H1 (cell line): ENCODE results near the gene GNAL. TPM values are rescaled to one million over a fixed set of nuclear protein-coding genes. Genes with fewer than 3 reads are reported as not detected.

Experiments used
- CTCF ChIA-PET: fragments of 300-600 bp; sonication (Branson Sonifier 250); formaldehyde crosslinking; loops from one replicate; lab custom pipeline; 2021; ENCODE audit not compliant: partially characterized antibody; lab: Charles Lee
- POLR2A ChIA-PET: fragments of 300-600 bp; sonication (Branson Sonifier 250); formaldehyde crosslinking; loops from one replicate; lab custom pipeline; 2021; ENCODE audit warnings: inconsistent platforms; ENCODE audit not compliant: partially characterized antibody; lab: Charles Lee
- DNase-seq, 2 experiments: peaks; one replicate each; pipeline versions ENCODE4 v3.0.0 to v3.0.0-alpha.2; 2010 to 2022; ENCODE audit warnings: low spot score in 2 of 2, low read depth in 1 of 2, mixed read lengths in 1 of 2
- FAIRE-seq: peaks from 2 replicates; lab custom pipeline; 2011; peaks lifted over from hg19 to GRCh38; lab: Jason Lieb, UNC
- H2AFZ ChIP-seq: 2 replicates; pipeline ENCODE4 v1.8.1; 2012; ENCODE audit warnings: low read length, inconsistent platforms
- H2AK5ac ChIP-seq: 2 replicates; pipeline ENCODE4 v1.6.1; 2013; ENCODE audit warnings: low read depth, low read length
- H2BK120ac ChIP-seq: replicated peaks from 2 replicates; pipeline ENCODE3; 2013; ENCODE audit warnings: low read depth, low read length, inconsistent platforms
- H2BK12ac ChIP-seq: 2 replicates; pipeline ENCODE4 v1.6.1; 2013; ENCODE audit warnings: low read depth, low read length
- H2BK15ac ChIP-seq: 2 replicates; pipeline ENCODE4 v1.6.1; 2013; ENCODE audit warnings: low read length
- H2BK20ac ChIP-seq: 2 replicates; pipeline ENCODE4 v1.6.1; 2013; ENCODE audit warnings: low read length
- H2BK5ac ChIP-seq: 2 replicates; pipeline ENCODE4 v1.6.1; 2013; ENCODE audit warnings: low read depth, low read length
- H3K14ac ChIP-seq: 2 replicates; pipeline ENCODE4 v1.6.1; 2013; ENCODE audit warnings: inconsistent platforms; ENCODE audit not compliant: insufficient read length
- H3K18ac ChIP-seq: 2 replicates; pipeline ENCODE4 v1.6.1; 2013; ENCODE audit warnings: low read length; ENCODE audit errors: extremely low read depth
- H3K23ac ChIP-seq: 2 replicates; pipeline ENCODE4 v1.6.1; 2013; ENCODE audit warnings: inconsistent platforms; ENCODE audit not compliant: insufficient read length
- H3K23me2 ChIP-seq: 2 replicates; pipeline ENCODE4 v1.6.1; 2013; ENCODE audit warnings: low read depth, low read length
- H3K27ac ChIP-seq: 2 replicates; pipeline ENCODE4 v1.6.1; 2011; ENCODE audit warnings: low read depth, low read length, inconsistent platforms
- H3K27me3 ChIP-seq, 4 experiments: replicated peaks in 1 of 4; 1 replicate in 1 of 4; 2 replicates in 3 of 4; pipeline versions ENCODE4 v1.6.1 to v1.8.1; 2011 to 2013; ENCODE audit warnings: low read length in 3 of 4, mild to moderate bottlenecking in 3 of 4, inconsistent platforms in 2 of 4, mixed read lengths in 2 of 4, moderate library complexity in 1 of 4; ENCODE audit not compliant: control insufficient read depth in 3 of 4, insufficient read depth in 3 of 4; ENCODE audit errors: extremely low read depth in 1 of 4
- H3K36me3 ChIP-seq, 4 experiments: 2 replicates each; pipeline versions ENCODE4 v1.6.1 to v1.8.1; 2011 to 2013; ENCODE audit warnings: mild to moderate bottlenecking in 4 of 4, low read length in 3 of 4, moderate library complexity in 2 of 4, control low read depth in 1 of 4, inconsistent platforms in 1 of 4; ENCODE audit not compliant: insufficient read depth in 4 of 4, control insufficient read depth in 2 of 4
- H3K4ac ChIP-seq: replicated peaks from 2 replicates; pipeline ENCODE3; 2013; ENCODE audit warnings: low read length, low read depth, mixed read lengths, inconsistent platforms; ENCODE audit not compliant: insufficient read length
- H3K4me1 ChIP-seq, 4 experiments: replicated peaks in 1 of 4; 1 replicate in 1 of 4; 2 replicates in 3 of 4; pipeline versions ENCODE4 v1.6.1 to v1.8.1; 2011 to 2013; ENCODE audit warnings: low read length in 3 of 4, inconsistent platforms in 2 of 4, mixed read lengths in 1 of 4; ENCODE audit not compliant: insufficient read depth in 4 of 4, control insufficient read depth in 3 of 4
- H3K4me2 ChIP-seq, 2 experiments: 2 replicates each; pipeline versions ENCODE4 v1.6.1 to v1.8.1; 2011 to 2013; ENCODE audit warnings: low read depth in 2 of 2, low read length in 2 of 2, control low read depth in 1 of 2, inconsistent platforms in 1 of 2, mild to moderate bottlenecking in 1 of 2; ENCODE audit not compliant: insufficient read depth in 1 of 2
- H3K4me3 ChIP-seq, 4 experiments: fragments of 200-600, 300-600 bp in 1 of 4; sonication (generic), shearing (Covaris generic), sonication (Bioruptor Twin) in 1 of 4; 2 replicates each; pipeline versions ENCODE4 v1.5.1 to v1.8.1; 2011 to 2016; ENCODE audit warnings: low read length in 4 of 4, low read depth in 3 of 4, control low read depth in 2 of 4, inconsistent platforms in 2 of 4, mild to moderate bottlenecking in 2 of 4, mixed read lengths in 1 of 4, moderate library complexity in 1 of 4; ENCODE audit not compliant: insufficient read depth in 2 of 4; ENCODE audit errors: extremely low read depth in 1 of 4
- H3K56ac ChIP-seq: replicated peaks from 2 replicates; pipeline ENCODE3; 2013; ENCODE audit warnings: low read depth, mild to moderate bottlenecking, mixed read lengths, low read length, inconsistent platforms; ENCODE audit not compliant: insufficient read length
- H3K79me1 ChIP-seq: 2 replicates; pipeline ENCODE4 v1.6.1; 2013; ENCODE audit warnings: low read depth, low read length, control low read depth
- H3K79me2 ChIP-seq, 2 experiments: 2 replicates each; pipeline versions ENCODE4 v1.6.1 to v1.8.1; 2012 to 2013; ENCODE audit warnings: low read length in 2 of 2, mild to moderate bottlenecking in 2 of 2, inconsistent platforms in 1 of 2; ENCODE audit not compliant: insufficient read depth in 2 of 2, control insufficient read depth in 1 of 2
- H3K9ac ChIP-seq, 4 experiments: replicated peaks in 1 of 4; 1 replicate in 1 of 4; 2 replicates in 3 of 4; pipeline versions ENCODE4 v1.6.1 to v1.8.1; 2011 to 2013; ENCODE audit warnings: low read depth in 3 of 4, low read length in 3 of 4, control low read depth in 2 of 4, mild to moderate bottlenecking in 2 of 4, moderate library complexity in 2 of 4, inconsistent platforms in 1 of 4; ENCODE audit errors: extremely low read depth in 1 of 4
- H3K9me3 ChIP-seq, 2 experiments: 2 replicates each; pipeline versions ENCODE4 v1.6.1 to v1.8.1; 2012 to 2013; ENCODE audit warnings: mild to moderate bottlenecking in 2 of 2, moderate library complexity in 2 of 2, control low read depth in 1 of 2, inconsistent platforms in 1 of 2, low read depth in 1 of 2, low read length in 1 of 2, mixed read lengths in 1 of 2; ENCODE audit not compliant: insufficient read depth in 2 of 2
- H4K20me1 ChIP-seq, 2 experiments: replicated peaks in 1 of 2; 2 replicates each; pipeline versions ENCODE3 to v1.8.1; 2011 to 2013; ENCODE audit warnings: inconsistent platforms in 2 of 2, low read length in 2 of 2, mild to moderate bottlenecking in 1 of 2; ENCODE audit not compliant: insufficient read depth in 2 of 2, control insufficient read depth in 1 of 2
- H4K5ac ChIP-seq: 2 replicates; pipeline ENCODE4 v1.6.1; 2013; ENCODE audit warnings: low read length, low read depth, mixed read lengths, inconsistent platforms; ENCODE audit not compliant: insufficient read length
- H4K8ac ChIP-seq: 2 replicates; pipeline ENCODE4 v1.8.0; 2013; ENCODE audit warnings: mild to moderate bottlenecking, moderate library complexity, low read length, inconsistent platforms; ENCODE audit not compliant: insufficient read depth; ENCODE audit errors: extremely low read depth
- H4K91ac ChIP-seq: replicated peaks from 2 replicates; pipeline ENCODE3; 2013; ENCODE audit warnings: low read length, mixed read lengths, inconsistent platforms; ENCODE audit not compliant: insufficient read length
- CHD2 ChIP-seq: IDR thresholded peaks from 2 replicates; pipeline ENCODE4 v1.6.1; 2012; ENCODE audit warnings: low read length, improper control_type of control experiment
- CTBP2 ChIP-seq: IDR thresholded peaks from 2 replicates; pipeline ENCODE4 v1.7.0; 2011; ENCODE audit warnings: borderline replicate concordance, mild to moderate bottlenecking, moderate library complexity, mixed read lengths, low read length; ENCODE audit not compliant: insufficient read depth, insufficient read length
- EP300 ChIP-seq, 2 experiments: IDR thresholded peaks; 1 replicate in 1 of 2; 2 replicates in 1 of 2; pipeline ENCODE4 v1.6.1; 2011 to 2012; ENCODE audit warnings: low read depth in 2 of 2, low read length in 2 of 2, mild to moderate bottlenecking in 2 of 2, borderline replicate concordance in 1 of 2, inconsistent platforms in 1 of 2, moderate library complexity in 1 of 2
- KDM1A ChIP-seq: fragments of 200-600, 300-600 bp; sonication (generic); IDR thresholded peaks from 2 replicates; pipeline ENCODE4 v1.7.1; 2016; ENCODE audit warnings: mild to moderate bottlenecking, low read length, borderline replicate concordance
- SP4 ChIP-seq: IDR thresholded peaks from 2 replicates; pipeline ENCODE4 v1.6.1; 2012; ENCODE audit warnings: low read length, inconsistent platforms
- TAF1 ChIP-seq: IDR thresholded peaks from 2 replicates; pipeline ENCODE4 v1.6.1; 2011; ENCODE audit warnings: mild to moderate bottlenecking, low read depth, low read length
- TBP ChIP-seq: IDR thresholded peaks from 2 replicates; pipeline ENCODE4 v1.6.1; 2011; ENCODE audit warnings: low read depth, low read length, improper control_type of control experiment
- WGBS, 2 experiments: shearing (Covaris generic) in 1 of 2; methylation state at CpG; one replicate each; pipeline versions ENCODE4 v1.1.6 to v1.1.7; 2013 to 2015; ENCODE audit warnings: low lambda C conversion rate in 2 of 2, mixed read lengths in 2 of 2, inconsistent platforms in 1 of 2, low coverage in 1 of 2, missing lambda C conversion rate in 1 of 2; ENCODE audit not compliant: insufficient replicate concordance in 2 of 2, insufficient coverage in 1 of 2, insufficient read length in 1 of 2; ENCODE audit errors: extremely low coverage in 1 of 2, missing lambda C conversion rate in 1 of 2; 5-methylcytosine and 5-hydroxymethylcytosine counted together
- polyA plus RNA-seq, 7 experiments: library from polyadenylated mRNA; depleted of rRNA in 3 of 7; stranded (reverse) in 5 of 7; unstranded in 2 of 7; fragments of >200 nt in 5 of 7; fragments of 200-250 nt in 2 of 7; gene quantifications; 1 replicate in 5 of 7; 2 replicates in 1 of 7; 4 replicates in 1 of 7; pipeline versions ENCODE4 v1.2.1 to v1.2.3, GENCODE V29; 2011 to 2013; ENCODE audit warnings: missing spikeins in 2 of 7, mixed read lengths in 2 of 7
- total RNA-seq: library from RNA; stranded (reverse); fragmentation: NEBNext Ultra II Directional; extraction: Animal tissue kit (Norgen Biotek cat#: 25700); gene quantifications from 2 replicates; pipeline ENCODE4 v1.2.1, GENCODE V29; 2021

GNAL gene
- total and polyA plus RNA-seq, 2 of the 8 experiments (the other 6 are each of a cell fraction or from before 2014, with no cell fraction given) = 13.2 to 18.3 TPM

GRCh38 chr18:11862468-11863137 is 173.5 kb downstream of the GNAL start:
- Histone ChIP-seq H3K27ac (no peak overlapping the region), H4K8ac (no peak overlapping the region), H4K20me1 (no peaks in the 10 kb centered on the region), H2AK5ac (no peak overlapping the region), H2BK20ac (no peak overlapping the region), H3K79me2 (no peaks in the 10 kb centered on the region), H3K27me3 (no peaks in the 10 kb centered on the region), H3K9ac (no peak overlapping the region), H3K4ac (no peak overlapping the region), H3K56ac (no peak overlapping the region), H4K5ac (no peak overlapping the region), H3K36me3 (no peaks in the 10 kb centered on the region), H3K9me3 (no peaks in the 10 kb centered on the region), H3K4me3 (no peak overlapping the region), H3K4me1 (peaks cover 0 to 5% (median 2%) of the 10 kb centered on the region in 4 experiments; a peak in 4 of 7 replicates), H3K4me2 (no peak overlapping the region), H3K23ac (no peak overlapping the region), H3K79me1 (no peaks in the 10 kb centered on the region; the same call in 1 of the 2 replicates), H2BK15ac (no peak overlapping the region), H2BK120ac (no peak overlapping the region), H4K91ac (no peak overlapping the region), H3K18ac (no peak overlapping the region), H2BK12ac (no peak overlapping the region), H3K14ac (no peak overlapping the region), H2AFZ (no peak overlapping the region), H3K23me2 (peaks cover 3% of the 10 kb centered on the region; the same call in 1 of the 2 replicates), H2BK5ac (no peak overlapping the region)
- DNase-seq (no peak), FAIRE-seq (no peak)
- ChIA-PET CTCF (interaction anchor here (0.7 to 2.4 kb wide), 4 partner anchors 8 to 130 kb away, joined by 5 to 8 read pairs (median 7); no protein-coding TSS in a partner anchor), POLR2A (interaction anchor here (0.7 to 1.1 kb wide), 2 partner anchors 12 to 171 kb away, joined by 3 read pairs; no protein-coding TSS in a partner anchor)
- TF ChIP-seq KDM1A (no peak), CTBP2 (no peak), SP4 (no peak), EP300 (IDR thresholded peaks at IDR 0.05; ENCODE audit: borderline replicate concordance in 1 of 2, low read depth in 2 of 2, low read length in 2 of 2) (no peak), TBP (no peak), TAF1 (no peak), CHD2 (no peak)
- WGBS, 2 experiments = 93% methylated on average over 6 of the region's 6 CpGs; no CpG with 5 or more reads in 1 of the 2 experiments
